ENCODE data around the gene ITPK1. TPM values are rescaled to one million over a fixed set of nuclear protein-coding genes. Genes with fewer than 3 reads are reported as not detected.

Gene ITPK1
- total RNA-seq, 1 experiment from 2014 or later, result 66.2 TPM

DNA sequence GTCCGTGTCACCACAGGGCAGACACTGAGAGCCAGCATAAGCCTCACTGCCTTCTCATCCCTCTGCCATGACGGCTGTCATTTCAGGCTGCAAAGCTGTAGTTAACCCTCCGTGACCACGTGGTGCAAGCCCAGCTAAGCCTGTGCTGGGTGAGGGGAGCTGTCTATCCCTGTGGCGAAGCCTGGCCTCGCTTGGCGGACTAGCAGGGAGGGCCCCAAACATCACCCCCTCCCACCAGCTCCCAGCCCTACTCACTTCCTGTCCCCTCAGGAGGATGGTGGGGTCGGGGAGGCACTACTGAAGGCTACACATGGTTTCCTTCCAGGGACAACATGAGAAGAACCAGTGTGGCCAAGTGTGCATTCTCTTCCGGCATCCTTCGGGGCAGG lies 104.6 kb downstream of the ITPK1 start:
- Histone ChIP-seq H3K27me3 (ENCODE audit: low read length) (no peaks in the 10 kb centered on the region), H2AFZ (ENCODE audit: low read length) (no peak overlapping the region), H3K4me2 (ENCODE audit: low read length) (no peak overlapping the region), H3K9ac (ENCODE audit: low read length) (no peak overlapping the region), H3K4me1 (ENCODE audit: insufficient read depth, low read length) (peaks cover 27% of the 10 kb centered on the region), H3K79me2 (ENCODE audit: low read length) (0 out of 2 replicates have a peak, but pooled peaks cover 10% of the 10 kb centered on the region), H3F3A (ENCODE audit: low read length, unreplicated experiment) (no peaks in the 10 kb centered on the region), H3K27ac (ENCODE audit: low read length) (no peak overlapping the region), H4K20me1 (ENCODE audit: low read length) (no peaks in the 10 kb centered on the region), H3K36me3 (ENCODE audit: low read depth, low read length) (no peaks in the 10 kb centered on the region), H3K9me2 (replicated peaks; ENCODE audit: low read length) (no peaks in the 10 kb centered on the region), H3K4me3 (ENCODE audit: low read length) (no peak overlapping the region), H3K9me3 (ENCODE audit: low read length) (no peaks in the 10 kb centered on the region)
- POLR2A ChIA-PET (ENCODE audit: unreplicated experiment), result no interaction called here
- intact Hi-C loops (cut with micrococcal nuclease), result no loop called here
- ATAC-seq (no peak), DNase-seq (no peak)
- no TSS peak for BruUV-seq (replicated peaks)
- CTCF ChIA-PET, result no interaction called here
- TF ChIP-seq EZH2 (IDR thresholded peaks at IDR 0.05; ENCODE audit: low read length, unreplicated experiment) (no peak), EZH2phosphoT487 (IDR thresholded peaks at IDR 0.05; ENCODE audit: borderline replicate concordance, low read length) (no peak)
- TF ChIP-seq, protein P1, sequence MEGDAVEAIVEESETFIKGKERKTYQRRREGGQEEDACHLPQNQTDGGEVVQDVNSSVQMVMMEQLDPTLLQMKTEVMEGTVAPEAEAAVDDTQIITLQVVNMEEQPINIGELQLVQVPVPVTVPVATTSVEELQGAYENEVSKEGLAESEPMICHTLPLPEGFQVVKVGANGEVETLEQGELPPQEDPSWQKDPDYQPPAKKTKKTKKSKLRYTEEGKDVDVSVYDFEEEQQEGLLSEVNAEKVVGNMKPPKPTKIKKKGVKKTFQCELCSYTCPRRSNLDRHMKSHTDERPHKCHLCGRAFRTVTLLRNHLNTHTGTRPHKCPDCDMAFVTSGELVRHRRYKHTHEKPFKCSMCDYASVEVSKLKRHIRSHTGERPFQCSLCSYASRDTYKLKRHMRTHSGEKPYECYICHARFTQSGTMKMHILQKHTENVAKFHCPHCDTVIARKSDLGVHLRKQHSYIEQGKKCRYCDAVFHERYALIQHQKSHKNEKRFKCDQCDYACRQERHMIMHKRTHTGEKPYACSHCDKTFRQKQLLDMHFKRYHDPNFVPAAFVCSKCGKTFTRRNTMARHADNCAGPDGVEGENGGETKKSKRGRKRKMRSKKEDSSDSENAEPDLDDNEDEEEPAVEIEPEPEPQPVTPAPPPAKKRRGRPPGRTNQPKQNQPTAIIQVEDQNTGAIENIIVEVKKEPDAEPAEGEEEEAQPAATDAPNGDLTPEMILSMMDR (conservative IDR thresholded peaks at IDR 0.05; ENCODE audit: low read depth, low read length), result no peak

DNA sequence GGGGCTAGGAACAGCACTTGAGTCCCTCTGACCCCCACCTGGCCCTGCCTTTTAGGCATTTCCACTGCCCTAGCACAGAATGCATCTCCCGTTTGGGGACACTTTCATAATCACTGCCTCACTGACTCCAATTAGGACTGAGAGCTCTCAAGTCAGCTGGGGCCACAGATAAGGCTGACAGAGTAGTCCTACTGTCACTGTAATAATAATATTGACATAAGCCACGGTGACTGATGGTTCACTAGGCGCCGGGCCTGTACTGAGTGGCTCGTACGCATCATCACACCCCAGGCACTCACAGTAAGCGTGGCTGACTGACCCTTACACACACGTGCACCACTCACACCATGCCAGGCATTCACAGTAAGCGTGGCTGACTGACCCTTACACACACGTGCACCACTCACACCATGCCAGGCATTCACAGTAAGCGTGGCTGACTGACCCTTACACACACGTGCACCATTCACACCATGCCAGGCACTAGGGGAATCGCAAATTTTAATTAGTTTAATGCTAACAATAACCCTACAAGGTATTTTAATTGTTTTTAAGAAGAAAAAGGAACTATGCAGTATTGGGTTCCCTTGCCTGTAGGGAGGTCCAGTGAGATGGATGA lies 105.1 kb downstream of the ITPK1 start:
- no peak overlapping the region for H3K4me2 ChIP-seq (ENCODE audit: low read length)
- BruUV-seq (replicated peaks), result no TSS peak
- no peaks in the 10 kb centered on the region for H4K20me1 ChIP-seq (ENCODE audit: low read length)
- H3K27me3 ChIP-seq (ENCODE audit: low read length), result no peaks in the 10 kb centered on the region
- ChIA-PET CTCF (interaction anchor here (0.6 kb wide), 1 partner anchor 103 kb away, joined by 3 read pairs; no protein-coding TSS in a partner anchor), POLR2A (ENCODE audit: unreplicated experiment) (no interaction called here)
- DNase-seq (no peak), ATAC-seq (no peak)
- no peak overlapping the region for H3K9ac ChIP-seq (ENCODE audit: low read length)
- TF ChIP-seq, protein P1 (conservative IDR thresholded peaks at IDR 0.05; ENCODE audit: low read depth, low read length), result no peak
- no peak for TF ChIP-seq EZH2phosphoT487 (IDR thresholded peaks at IDR 0.05; ENCODE audit: borderline replicate concordance, low read length)
- no peak for TF ChIP-seq EZH2 (IDR thresholded peaks at IDR 0.05; ENCODE audit: low read length, unreplicated experiment)
- H3K9me2 ChIP-seq (replicated peaks; ENCODE audit: low read length), result no peaks in the 10 kb centered on the region
- H3K9me3 ChIP-seq (ENCODE audit: low read length), result no peaks in the 10 kb centered on the region
- H3K4me1 ChIP-seq (ENCODE audit: insufficient read depth, low read length), result peaks cover 27% of the 10 kb centered on the region
- H3K36me3 ChIP-seq (ENCODE audit: low read depth, low read length), result no peaks in the 10 kb centered on the region
- H2AFZ ChIP-seq (ENCODE audit: low read length), result no peak overlapping the region
- no peak overlapping the region for H3K27ac ChIP-seq (ENCODE audit: low read length)
- intact Hi-C loops (cut with micrococcal nuclease), result no loop called here
- H3F3A ChIP-seq (ENCODE audit: low read length, unreplicated experiment), result no peaks in the 10 kb centered on the region
- no peak overlapping the region for H3K4me3 ChIP-seq (ENCODE audit: low read length)
- 0 out of 2 replicates have a peak, but pooled peaks cover 10% of the 10 kb centered on the region for H3K79me2 ChIP-seq (ENCODE audit: low read length)

DNA sequence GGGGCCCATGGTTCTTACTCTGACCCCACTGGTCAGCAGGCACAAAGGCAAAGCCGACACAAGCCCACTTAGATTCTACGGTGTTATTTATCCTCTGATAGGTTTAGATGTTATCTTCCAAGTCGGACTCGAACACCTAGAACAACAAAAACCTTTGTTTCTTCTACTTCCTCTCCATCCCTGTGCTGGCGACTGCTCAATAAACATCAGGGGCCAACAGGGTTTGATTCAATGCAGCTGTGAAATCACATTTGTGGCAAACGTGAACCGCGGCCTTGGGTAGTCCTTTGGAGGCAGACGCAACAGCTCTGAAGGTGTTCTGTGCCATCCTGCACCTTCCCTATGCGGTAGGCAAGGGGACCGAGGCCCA lies 105.6 kb downstream of the ITPK1 start:
- H3K4me1 ChIP-seq (ENCODE audit: insufficient read depth, low read length), result peaks cover 27% of the 10 kb centered on the region
- ATAC-seq, result no peak
- no peaks in the 10 kb centered on the region for H3K36me3 ChIP-seq (ENCODE audit: low read depth, low read length)

More for the DNA sequence above, 105.6 kb downstream of the ITPK1 start:
- BruUV-seq (replicated peaks), result no TSS peak
- Histone ChIP-seq H3K27me3 (ENCODE audit: low read length) (no peaks in the 10 kb centered on the region), H3K9ac (ENCODE audit: low read length) (no peak overlapping the region), H4K20me1 (ENCODE audit: low read length) (no peaks in the 10 kb centered on the region), H3K27ac (ENCODE audit: low read length) (no peak overlapping the region), H3K4me2 (ENCODE audit: low read length) (no peak overlapping the region), H3K9me3 (ENCODE audit: low read length) (no peaks in the 10 kb centered on the region), H3K9me2 (replicated peaks; ENCODE audit: low read length) (no peaks in the 10 kb centered on the region), H3K4me3 (ENCODE audit: low read length) (no peak overlapping the region), H2AFZ (ENCODE audit: low read length) (no peak overlapping the region), H3K79me2 (ENCODE audit: low read length) (0 out of 2 replicates have a peak, but pooled peaks cover 14% of the 10 kb centered on the region), H3F3A (ENCODE audit: low read length, unreplicated experiment) (no peaks in the 10 kb centered on the region)
- intact Hi-C loops (cut with micrococcal nuclease), result no loop called here
- no peak for DNase-seq
- TF ChIP-seq, protein P1 (conservative IDR thresholded peaks at IDR 0.05; ENCODE audit: low read depth, low read length), result no peak
- no peak for TF ChIP-seq EZH2phosphoT487 (IDR thresholded peaks at IDR 0.05; ENCODE audit: borderline replicate concordance, low read length)
- TF ChIP-seq EZH2 (IDR thresholded peaks at IDR 0.05; ENCODE audit: low read length, unreplicated experiment), result no peak
- ChIA-PET CTCF (interaction anchor here (0.6 kb wide), 1 partner anchor 103 kb away, joined by 3 read pairs; no protein-coding TSS in a partner anchor), POLR2A (ENCODE audit: unreplicated experiment) (no interaction called here)

Measured in PC-3 (cell line).